HCT116 (cell line): ENCODE measurements around the gene MEF2B.

Experiments
- ATF3 ChIP-seq: IDR thresholded peaks from 2 replicates; pipeline ENCODE4 v1.6.1; 2012
- CTCF ChIP-seq, 3 experiments: fragments of 200-600 bp in 1 of 3; sonication (generic) in 1 of 3; IDR thresholded peaks in 2 of 3; conservative IDR thresholded peaks in 1 of 3; 2 replicates each; pipeline ENCODE4 v1.5.1; 2012 to 2017; ENCODE audit warnings: low read depth in 2 of 3, low read length in 2 of 3, antibody characterized with exemption in 1 of 3, borderline replicate concordance in 1 of 3, control low read depth in 1 of 3, mild to moderate bottlenecking in 1 of 3, mixed read lengths in 1 of 3, mixed run types in 1 of 3, moderate library complexity in 1 of 3; ENCODE audit not compliant: insufficient read depth in 1 of 3
- EZH2 ChIP-seq: fragments of 200-600 bp; sonication (generic); IDR thresholded peaks from 2 replicates; pipeline ENCODE4 v1.6.1; 2017; ENCODE audit warnings: antibody characterized with exemption, mixed run types
- POLR2A ChIP-seq: IDR thresholded peaks from 2 replicates; pipeline ENCODE4 v1.7.0; 2011; ENCODE audit warnings: borderline replicate concordance; ENCODE audit not compliant: insufficient read depth, insufficient read length; ENCODE audit errors: extremely low read depth
- POLR2AphosphoS5 ChIP-seq: IDR thresholded peaks from 2 replicates; pipeline ENCODE4 v1.6.1; 2011; ENCODE audit warnings: mild to moderate bottlenecking, low read depth, low read length, moderate library complexity
- TCF7L2 ChIP-seq: IDR thresholded peaks from 2 replicates; pipeline ENCODE4 v1.7.0; 2011; ENCODE audit warnings: borderline replicate concordance, inconsistent platforms; ENCODE audit not compliant: insufficient read depth, insufficient read length; ENCODE audit errors: extremely low read depth

- TF ChIP-seq POLR2A, result no peak
- TF ChIP-seq CTCF (IDR thresholded peaks at IDR 0.05 in 2 of 3, conservative IDR thresholded peaks at IDR 0.05 in 1 of 3; ENCODE audit: borderline replicate concordance in 1 of 3, insufficient read depth in 1 of 3, low read depth in 2 of 3, low read length in 2 of 3), result no peak
- TF ChIP-seq TCF7L2, result no peak
- TF ChIP-seq ATF3, result no peak
- TF ChIP-seq POLR2AphosphoS5, result no peak
- TF ChIP-seq EZH2, result no peak
These were observed 71.1 kb downstream of the MEF2B start for GRCh38 chr19:19098703-19099632.
